Smooth muscle cell (in vitro differentiated cells): ENCODE data around the gene HAGH. TPM values are rescaled to one million over a fixed set of nuclear protein-coding genes. Genes with fewer than 3 reads are reported as not detected.
A peak's percentile ranks its signal among the peaks of the same experiment; 100 is the strongest.

Experiments
- DNase-seq: peaks from one replicate; lab custom pipeline; 2025; ENCODE audit not compliant: unreplicated experiment; lab: John Stamatoyannopoulos, UW
- H2AFZ ChIP-seq: fragments of 200-600 bp; sonication (generic); 2 replicates; pipeline ENCODE4 v1.6.0; 2016; ENCODE audit warnings: antibody characterized with exemption, low read depth, mild to moderate bottlenecking
- H3F3A ChIP-seq: fragments of 200-600 bp; sonication (generic); 2 replicates; pipeline ENCODE4 v1.6.0; 2017; ENCODE audit warnings: antibody characterized with exemption, low read depth
- H3K27ac ChIP-seq: fragments of 200-600 bp; sonication (generic); 2 replicates; pipeline ENCODE4 v1.5.1; 2016; ENCODE audit warnings: low read depth, mild to moderate bottlenecking
- H3K27me3 ChIP-seq: fragments of 200-600 bp; sonication (generic); 2 replicates; pipeline ENCODE4 v1.6.1; 2016; ENCODE audit warnings: low read depth, mild to moderate bottlenecking
- H3K36me3 ChIP-seq: fragments of 200-600 bp; sonication (generic); 2 replicates; pipeline ENCODE4 v1.5.1; 2016; ENCODE audit warnings: low read depth
- H3K4me1 ChIP-seq: fragments of 200-600 bp; sonication (generic); 2 replicates; pipeline ENCODE4 v1.5.1; 2016; ENCODE audit warnings: low read depth
- H3K4me2 ChIP-seq: fragments of 200-600 bp; sonication (generic); 2 replicates; pipeline ENCODE4 v1.6.0; 2016; ENCODE audit warnings: mild to moderate bottlenecking
- H3K4me3 ChIP-seq: fragments of 200-600 bp; sonication (generic); 2 replicates; pipeline ENCODE4 v1.5.1; 2016; ENCODE audit warnings: mild to moderate bottlenecking
- H3K79me2 ChIP-seq: fragments of 200-600 bp; sonication (generic); 2 replicates; pipeline ENCODE4 v1.6.0; 2016; ENCODE audit warnings: low read depth, mild to moderate bottlenecking
- H3K9ac ChIP-seq: fragments of 200-600 bp; sonication (generic); 2 replicates; pipeline ENCODE4 v1.6.0; 2016; ENCODE audit warnings: low read depth
- H3K9me3 ChIP-seq: fragments of 200-600 bp; sonication (generic); replicated peaks from 2 replicates; pipeline ENCODE4 v1.5.1; 2016; ENCODE audit warnings: low read depth
- H4K20me1 ChIP-seq: fragments of 200-600 bp; sonication (generic); 2 replicates; pipeline ENCODE4 v1.6.0; 2016; ENCODE audit warnings: low read depth
- CTCF ChIP-seq: fragments of 200-600 bp; sonication (generic); IDR thresholded peaks from 2 replicates; pipeline ENCODE4 v1.5.1; 2017; ENCODE audit warnings: borderline replicate concordance, mild to moderate bottlenecking, antibody characterized with exemption; ENCODE audit not compliant: insufficient read depth, poor library complexity, severe bottlenecking
- WGBS: methylation state at CpG from one replicate; pipeline ENCODE4 v1.1.7; 2016; ENCODE audit warnings: low lambda C conversion rate; 5-methylcytosine and 5-hydroxymethylcytosine counted together
- polyA plus RNA-seq: library from polyadenylated mRNA; unstranded; fragments of >200 nt; fragmentation: Nextera tagmentation; extraction: Ambion mirVana; gene quantifications from 2 replicates; pipeline ENCODE4 v1.2.1, GENCODE V29; 2016
- total RNA-seq: library from RNA; depleted of rRNA; stranded (reverse); fragments of >200 nt; gene quantifications from 2 replicates; pipeline ENCODE4 v1.2.3, GENCODE V29; 2014

Gene HAGH
- total and polyA plus RNA-seq, 2 experiments from 2014 or later, result 20.9 to 43.0 TPM

GRCh38 chr16:1831186-1832075 is 4.8 kb upstream of the HAGH start:
- Histone ChIP-seq H3K27me3 (no peaks in the 10 kb centered on the region), H3K9ac (no peak overlapping the region), H3K9me3 (no peaks in the 10 kb centered on the region), H4K20me1 (no peaks in the 10 kb centered on the region), H3K4me2 (no peak overlapping the region), H3F3A (no peaks in the 10 kb centered on the region), H3K27ac (no peak overlapping the region), H2AFZ (no peak overlapping the region), H3K4me1 (peaks cover 18% of the 10 kb centered on the region), H3K79me2 (peaks cover 22% of the 10 kb centered on the region), H3K36me3 (no peaks in the 10 kb centered on the region), H3K4me3 (no peak overlapping the region)
- no peak for DNase-seq
- 88% methylated on average over 19 of the region's 19 CpGs for WGBS
- no peak for TF ChIP-seq CTCF

- H3K9ac ChIP-seq, result no peak overlapping the region
- WGBS, result 88% methylated on average over 3 of the region's 3 CpGs
- H3K4me3 ChIP-seq, result peak overlapping the region; percentile 83
- peaks cover 25% of the 10 kb centered on the region for H3K79me2 ChIP-seq
- H3K27ac ChIP-seq, result no peak overlapping the region
- no peak overlapping the region for H3K4me2 ChIP-seq
- peaks cover 18% of the 10 kb centered on the region for H3K4me1 ChIP-seq
- no peaks in the 10 kb centered on the region for H4K20me1 ChIP-seq
- H3K36me3 ChIP-seq, result no peaks in the 10 kb centered on the region
- no peak overlapping the region for H2AFZ ChIP-seq
- no peak for TF ChIP-seq CTCF
- no peaks in the 10 kb centered on the region for H3K27me3 ChIP-seq
- no peaks in the 10 kb centered on the region for H3K9me3 ChIP-seq
- no peaks in the 10 kb centered on the region for H3F3A ChIP-seq
- no peak for DNase-seq
Measured at GRCh38 chr16:1830213-1830612, 3.6 kb upstream of the HAGH start.

GRCh38 chr16:1828645-1829410 is 2.2 kb upstream of the HAGH start:
- H3K9ac ChIP-seq, result no peak overlapping the region
- no peak for TF ChIP-seq CTCF
- peak overlapping the region; percentile 87 for H3K4me2 ChIP-seq
- DNase-seq, result no peak
- WGBS, result 83% methylated on average over 11 of the region's 11 CpGs
- no peaks in the 10 kb centered on the region for H3F3A ChIP-seq
- no peaks in the 10 kb centered on the region for H3K27me3 ChIP-seq
- H3K27ac ChIP-seq, result no peak overlapping the region
- H3K4me1 ChIP-seq, result peaks cover 18% of the 10 kb centered on the region
- no peaks in the 10 kb centered on the region for H3K9me3 ChIP-seq
- H2AFZ ChIP-seq, result no peak overlapping the region
- H4K20me1 ChIP-seq, result no peaks in the 10 kb centered on the region
- peak overlapping the region; percentile 83 for H3K4me3 ChIP-seq
- no peaks in the 10 kb centered on the region for H3K36me3 ChIP-seq
- peaks cover 31% of the 10 kb centered on the region for H3K79me2 ChIP-seq
